Activated naive CD4-positive, alpha-beta T cell treated with anti-CD3 and anti-CD28 coated beads, Interleukin-2, amount 10 ng/mL, durations not matched to agents 7 days and 5 days (primary cell): ENCODE results near the gene CDCP1.
A peak's percentile ranks its signal among the peaks of the same experiment; 100 is the strongest.
"Not testable (repeated sequence)": the region's sequence is repeated elsewhere in the genome, so short reads cannot be mapped to it uniquely, and the experiment has no call there.

Source experiments
- CTCF ChIA-PET: fragments of 350-600 bp; sonication (Branson Sonifier 250); formaldehyde crosslinking; loops from one replicate; lab custom pipeline; 2021; ENCODE audit warnings: antibody characterized with exemption; lab: Charles Lee
- DNase-seq: peaks from one replicate; pipeline ENCODE4 v3.0.0-alpha.2; 2020
- H3K27ac Mint-ChIP-seq: one replicate; pipeline ENCODE4 v1.8.0; 2021; ENCODE audit warnings: mild to moderate bottlenecking, moderate library complexity, mixed read lengths
- H3K27me3 Mint-ChIP-seq: one replicate; pipeline ENCODE4 v1.8.0; 2021; ENCODE audit warnings: mild to moderate bottlenecking, mixed read lengths
- H3K36me3 Mint-ChIP-seq: one replicate; pipeline ENCODE4 v1.8.0; 2021; ENCODE audit warnings: mixed read lengths
- H3K4me1 Mint-ChIP-seq: one replicate; pipeline ENCODE4 v1.8.0; 2021; ENCODE audit warnings: mixed read lengths
- H3K4me3 Mint-ChIP-seq: one replicate; pipeline ENCODE4 v1.8.0; 2021; ENCODE audit warnings: mild to moderate bottlenecking, moderate library complexity, mixed read lengths
- H3K9me3 Mint-ChIP-seq: one replicate; pipeline ENCODE4 v1.8.0; 2021; ENCODE audit warnings: mixed read lengths

CDCP1 gene

DNA sequence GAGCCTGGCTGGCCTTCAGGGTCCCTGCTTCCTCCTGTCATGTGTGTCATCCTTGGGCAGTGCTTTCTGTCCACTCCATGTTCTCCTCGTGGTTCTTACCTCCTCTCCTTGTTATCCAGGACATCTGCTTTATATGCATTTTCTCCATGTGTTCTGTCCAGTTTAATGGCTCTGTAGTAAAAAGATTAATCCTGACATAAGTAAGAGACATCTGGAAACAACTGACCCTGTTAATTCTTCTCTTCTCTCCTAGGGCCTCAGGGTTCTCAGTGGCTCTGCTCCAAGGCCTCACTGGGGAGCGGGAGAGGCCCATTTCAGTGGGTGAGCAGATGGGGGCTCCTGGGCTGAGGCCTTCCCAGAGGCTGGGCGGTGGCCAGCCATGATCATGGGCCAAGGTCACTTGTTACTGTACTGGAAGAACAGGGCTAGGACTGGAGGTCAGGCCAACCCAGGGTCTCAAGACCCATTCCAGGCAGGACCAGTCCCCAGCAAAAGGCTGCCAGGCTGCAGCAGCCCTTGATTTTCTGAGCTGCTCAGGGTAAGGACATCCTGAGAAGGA is 20.2 kb upstream of the CDCP1 start:
- CTCF ChIA-PET = interaction anchor here (1.3 to 1.5 kb wide), 2 partner anchors 44 to 126 kb away, joined by 3 to 6 read pairs; no protein-coding TSS in a partner anchor
- DNase-seq = no peak
- peaks cover 52% of the 10 kb centered on the region for H3K27me3 Mint-ChIP-seq
- peak overlapping the region; percentile 90 for H3K27ac Mint-ChIP-seq
- H3K4me1 Mint-ChIP-seq = peaks cover 49% of the 10 kb centered on the region
- H3K4me3 Mint-ChIP-seq = no peak overlapping the region
- H3K36me3 Mint-ChIP-seq = peaks cover 2% of the 10 kb centered on the region
- peaks cover 7% of the 10 kb centered on the region for H3K9me3 Mint-ChIP-seq

DNA sequence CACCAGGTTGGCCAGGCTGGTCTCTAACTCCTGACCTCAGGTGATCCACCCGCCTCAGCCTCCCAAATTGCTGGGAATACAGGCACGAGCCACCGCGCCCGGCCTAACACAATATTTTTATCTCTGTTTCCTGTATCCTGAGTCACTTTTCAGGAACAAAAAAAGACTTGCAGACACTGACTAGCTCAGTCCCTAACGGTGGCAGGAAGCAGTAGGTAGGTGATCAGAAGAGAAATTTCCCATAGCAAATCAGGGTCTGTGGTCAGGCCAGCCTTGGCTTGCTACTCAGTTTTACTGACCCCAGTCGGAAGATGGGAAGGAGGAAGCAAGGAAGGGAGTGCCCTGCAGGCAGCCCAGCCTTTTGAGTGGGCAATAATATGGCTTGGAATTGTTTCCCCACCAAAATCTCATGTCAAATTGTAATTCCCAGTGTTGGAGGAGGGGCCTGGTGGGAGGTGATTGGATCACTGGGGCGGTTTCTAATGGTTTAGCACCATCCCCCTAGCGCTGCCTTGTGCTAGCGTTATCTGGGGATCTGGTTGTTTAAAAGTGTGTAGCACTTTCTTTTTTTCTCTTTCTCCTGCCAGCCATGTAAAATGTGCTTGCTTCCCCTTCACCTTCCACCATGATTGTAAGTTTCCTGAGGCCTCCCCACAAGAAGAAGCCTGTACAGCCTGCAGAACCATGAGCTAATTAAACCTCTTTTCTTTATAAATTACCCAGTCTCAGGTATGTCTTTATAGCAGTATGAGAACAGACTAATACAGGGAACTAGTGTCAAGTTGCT is 19.5 kb upstream of the CDCP1 start:
- Mint-ChIP-seq H3K27ac (no peak overlapping the region), H3K27me3 (peaks cover 51% of the 10 kb centered on the region), H3K9me3 (peaks cover 7% of the 10 kb centered on the region), H3K36me3 (peaks cover 2% of the 10 kb centered on the region), H3K4me3 (no peak overlapping the region), H3K4me1 (peaks cover 44% of the 10 kb centered on the region)
- no peak for DNase-seq
- CTCF ChIA-PET = interaction anchor here (1.5 kb wide), 1 partner anchor 128 kb away, joined by 4 read pairs; no protein-coding TSS in a partner anchor

DNA sequence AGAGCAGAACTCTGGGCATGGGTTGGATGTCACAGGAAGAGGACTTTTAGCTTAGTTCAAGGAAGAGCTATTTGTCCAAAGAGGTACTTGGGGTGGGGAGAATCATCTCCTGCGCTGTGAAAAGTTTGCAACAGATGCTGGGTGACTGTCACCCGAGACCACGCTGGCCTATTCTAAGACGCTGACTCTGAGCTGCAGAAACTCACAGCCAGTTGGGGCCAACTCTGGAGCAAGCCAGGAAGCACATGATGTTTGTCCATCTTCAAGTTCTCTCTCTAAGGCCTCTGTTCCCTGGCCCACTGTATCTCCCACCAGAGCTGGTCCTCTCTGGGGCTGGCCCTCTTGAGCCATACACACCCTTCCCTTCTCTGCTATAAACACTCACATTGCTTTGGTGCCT is 17.9 kb upstream of the CDCP1 start:
- H3K4me3 Mint-ChIP-seq = no peak overlapping the region
- no peak overlapping the region for H3K27ac Mint-ChIP-seq
- peaks cover 2% of the 10 kb centered on the region for H3K36me3 Mint-ChIP-seq
- peaks cover 29% of the 10 kb centered on the region for H3K4me1 Mint-ChIP-seq
- H3K27me3 Mint-ChIP-seq = peaks cover 37% of the 10 kb centered on the region
- DNase-seq = no peak
- CTCF ChIA-PET = interaction anchor here (1.2 to 1.5 kb wide), 2 partner anchors 123 to 126 kb away, joined by 3 to 4 read pairs; no protein-coding TSS in a partner anchor
- peaks cover 7% of the 10 kb centered on the region for H3K9me3 Mint-ChIP-seq

DNA sequence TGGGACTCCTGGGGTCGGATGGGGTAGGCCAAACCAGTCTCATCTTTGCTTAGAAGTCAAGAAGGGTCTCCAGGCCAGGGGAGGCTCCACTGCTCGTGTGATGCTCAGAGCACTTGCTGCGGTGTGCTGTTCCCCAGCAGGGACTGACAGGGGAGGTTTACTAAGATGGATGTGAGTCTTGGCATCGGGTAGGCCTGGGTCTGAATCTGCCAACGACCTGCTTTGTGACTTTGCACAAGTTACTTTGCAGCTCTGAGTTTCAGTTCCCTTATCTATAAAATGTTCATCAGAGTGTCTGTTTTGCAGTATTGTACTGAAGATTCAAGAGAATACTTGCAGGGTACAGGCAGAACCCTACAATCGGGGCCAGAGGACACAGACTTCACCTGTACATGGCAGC is 17.3 kb upstream of the CDCP1 start:
- Mint-ChIP-seq H3K27me3 (peaks cover 37% of the 10 kb centered on the region), H3K9me3 (peaks cover 7% of the 10 kb centered on the region), H3K36me3 (peaks cover 2% of the 10 kb centered on the region), H3K4me1 (peaks cover 28% of the 10 kb centered on the region), H3K27ac (no peak overlapping the region), H3K4me3 (no peak overlapping the region)
- DNase-seq = no peak
- CTCF ChIA-PET = interaction anchor here (1.2 kb wide), 1 partner anchor 122 kb away, joined by 3 read pairs; no protein-coding TSS in a partner anchor

DNA sequence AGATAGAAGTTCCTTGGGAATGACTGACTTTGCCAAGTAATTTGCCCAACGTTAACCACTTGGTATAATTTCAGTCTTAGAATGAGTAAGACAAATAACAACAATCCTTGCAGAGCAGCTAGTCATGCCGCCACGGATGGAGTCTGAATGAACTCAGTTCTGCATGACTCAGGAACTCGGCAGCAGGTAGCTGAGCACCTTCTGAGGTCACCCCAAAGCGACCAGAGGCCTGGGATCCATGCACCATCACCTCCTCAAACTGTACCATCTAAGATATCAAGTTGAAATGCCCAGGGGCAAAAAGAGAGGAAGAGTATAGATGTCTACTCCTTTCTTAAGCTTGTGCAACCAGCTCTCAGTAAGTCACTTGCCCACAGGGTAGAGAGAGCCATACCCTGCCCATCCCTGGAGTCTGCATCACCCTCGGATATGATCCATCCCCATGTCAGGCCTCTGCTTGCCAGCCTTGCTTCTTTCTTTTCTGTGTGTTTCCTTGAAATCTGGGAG is 8.5 kb upstream of the CDCP1 start:
- Mint-ChIP-seq H3K4me1 (no peaks in the 10 kb centered on the region), H3K27me3 (peaks cover 59% of the 10 kb centered on the region), H3K36me3 (peaks cover 6% of the 10 kb centered on the region), H3K27ac (no peak overlapping the region), H3K4me3 (no peak overlapping the region), H3K9me3 (peaks cover 15% of the 10 kb centered on the region)
- DNase-seq = no peak
- CTCF ChIA-PET = interaction anchor here (3.0 kb wide), 1 partner anchor 56 kb away, joined by 10 read pairs; no protein-coding TSS in a partner anchor

DNA sequence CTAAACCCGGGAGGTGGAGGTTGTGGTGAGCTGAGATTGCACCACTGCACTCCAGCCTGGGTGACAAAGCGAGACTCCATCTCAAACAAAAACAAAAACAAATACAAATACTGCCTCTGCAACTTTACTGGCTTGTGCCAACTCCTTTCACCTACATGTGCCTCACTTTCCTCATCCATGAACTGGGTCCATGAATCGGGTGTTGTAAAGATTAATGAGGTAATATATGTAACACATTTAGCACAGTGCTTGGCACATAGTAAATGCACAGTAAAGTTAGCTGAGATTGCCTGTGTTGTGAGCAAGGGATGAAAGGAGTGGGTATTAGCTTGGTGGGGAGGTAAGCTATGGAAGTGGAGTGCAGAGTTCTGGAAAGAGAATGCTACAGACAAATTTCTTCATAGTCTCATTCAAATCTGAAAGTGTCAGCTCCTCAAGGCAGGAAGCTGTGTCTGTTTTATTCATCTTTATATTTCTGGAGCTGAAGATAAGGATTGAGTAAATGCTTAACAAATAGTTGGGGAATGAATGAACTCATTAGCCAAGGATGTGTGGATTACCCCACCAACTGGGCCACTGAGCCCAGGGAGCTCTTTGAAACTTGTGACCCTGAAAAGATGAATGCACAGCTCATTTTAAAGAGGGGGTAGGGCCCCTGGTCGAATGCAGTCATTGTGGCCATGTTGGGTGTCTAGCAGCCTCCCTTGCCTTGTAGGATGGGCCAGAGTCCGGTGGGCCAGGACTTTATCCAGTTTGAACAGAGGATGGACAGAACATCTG is 7.7 kb upstream of the CDCP1 start:
- Mint-ChIP-seq H3K27ac (no peak overlapping the region), H3K27me3 (peaks cover 68% of the 10 kb centered on the region), H3K36me3 (peaks cover 6% of the 10 kb centered on the region), H3K4me1 (no peaks in the 10 kb centered on the region), H3K9me3 (peaks cover 15% of the 10 kb centered on the region), H3K4me3 (no peak overlapping the region)
- no peak for DNase-seq
- CTCF ChIA-PET = interaction anchor here (3.0 kb wide), 1 partner anchor 56 kb away, joined by 10 read pairs; no protein-coding TSS in a partner anchor

DNA sequence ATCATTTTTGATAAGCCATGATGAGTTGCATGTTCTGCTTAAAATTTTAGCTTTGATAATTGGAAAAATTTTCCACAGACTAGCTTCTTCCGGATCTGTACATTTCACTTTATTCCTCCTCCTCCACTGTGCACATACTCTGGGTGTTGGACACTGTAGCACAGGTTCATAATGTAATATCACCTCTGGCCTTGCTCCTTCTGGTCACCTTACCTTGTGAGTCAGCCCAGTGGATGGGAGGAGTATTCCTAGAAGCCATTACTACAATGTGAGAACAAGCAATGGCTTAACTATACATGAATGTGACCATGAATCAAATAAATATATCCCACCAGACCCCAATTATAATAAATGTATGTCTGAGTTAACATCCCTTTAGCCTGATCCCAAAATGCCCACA is 6.1 kb upstream of the CDCP1 start:
- CTCF ChIA-PET = no interaction called here
- Mint-ChIP-seq H3K27me3 (peaks cover 80% of the 10 kb centered on the region), H3K36me3 (peaks cover 8% of the 10 kb centered on the region), H3K4me3 (no peak overlapping the region), H3K9me3 (peaks cover 15% of the 10 kb centered on the region), H3K4me1 (no peaks in the 10 kb centered on the region), H3K27ac (no peak overlapping the region)
- no peak for DNase-seq

DNA sequence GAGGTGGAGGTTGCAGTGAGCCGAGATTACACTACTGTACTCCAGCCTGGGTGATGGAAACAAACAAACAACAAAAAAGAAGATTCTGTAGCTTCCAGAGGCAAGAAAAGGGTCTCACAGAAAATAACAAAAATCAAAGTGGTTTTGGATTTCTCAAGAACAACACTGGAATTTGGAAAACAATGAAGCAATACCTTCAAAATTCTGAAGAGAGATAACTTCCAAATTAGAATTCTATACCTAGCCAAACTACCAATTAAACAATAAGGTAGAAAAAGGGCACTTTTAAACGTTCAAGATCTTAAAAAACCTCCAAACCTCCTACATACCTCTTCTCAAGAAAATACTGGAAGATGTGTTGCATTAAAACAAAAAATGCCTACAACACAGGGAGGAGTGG is 4.9 kb upstream of the CDCP1 start:
- Mint-ChIP-seq H3K36me3 (peaks cover 10% of the 10 kb centered on the region), H3K4me1 (peaks cover 5% of the 10 kb centered on the region), H3K9me3 (peaks cover 15% of the 10 kb centered on the region), H3K27ac (no peak overlapping the region), H3K27me3 (peaks cover 90% of the 10 kb centered on the region), H3K4me3 (no peak overlapping the region)
- no peak for DNase-seq
- CTCF ChIA-PET = no interaction called here

DNA sequence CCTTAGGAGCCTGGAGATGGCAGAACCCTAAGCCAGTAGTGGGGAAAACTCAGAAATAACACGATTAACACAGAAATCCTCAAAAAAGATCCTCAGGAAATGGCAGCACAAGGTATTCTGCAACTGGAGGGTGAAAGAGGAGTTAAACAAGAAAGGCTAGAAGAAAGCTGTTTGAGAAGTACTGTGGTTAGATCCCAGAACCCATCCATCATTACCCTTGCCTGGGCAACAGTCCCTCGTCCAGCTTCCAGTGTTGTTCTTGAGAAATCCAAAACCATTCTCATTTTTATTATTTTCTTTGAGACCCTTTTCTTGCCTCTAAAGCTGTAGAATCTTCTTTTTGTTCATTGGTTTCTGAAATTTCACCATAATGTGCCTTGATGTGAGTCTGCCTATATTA is 2.7 kb upstream of the CDCP1 start:
- Mint-ChIP-seq H3K36me3 (peaks cover 16% of the 10 kb centered on the region), H3K27me3 (peaks cover 90% of the 10 kb centered on the region)
- CTCF ChIA-PET = no interaction called here

DNA sequence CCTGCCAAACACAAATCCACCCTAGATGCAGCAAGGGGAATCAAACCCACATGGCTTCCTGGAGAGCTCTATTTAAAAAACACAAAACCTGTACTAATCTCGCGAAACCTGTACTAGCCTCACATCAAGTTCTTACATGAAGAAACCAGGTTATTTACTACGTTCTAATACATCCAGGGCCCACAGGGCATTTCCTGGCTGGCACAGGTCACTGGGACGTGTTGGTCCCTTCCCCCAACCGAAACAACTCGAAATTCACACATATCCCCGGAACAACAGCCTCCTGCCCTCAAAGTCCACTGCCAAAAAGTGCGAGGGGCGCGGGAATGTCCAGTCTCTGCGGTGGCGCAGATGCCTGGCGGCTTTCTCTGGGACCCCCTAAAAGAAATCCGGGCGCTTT is 955 bp downstream of the CDCP1 start:
- Mint-ChIP-seq H3K4me1 (peaks cover 27% of the 10 kb centered on the region), H3K9me3 (peaks cover 5% of the 10 kb centered on the region), H3K27ac (no peak overlapping the region), H3K27me3 (peaks cover 94% of the 10 kb centered on the region), H3K36me3 (peaks cover 17% of the 10 kb centered on the region), H3K4me3 (peak overlapping the region; percentile 86)
- no peak for DNase-seq
- CTCF ChIA-PET = interaction anchor here (0.8 kb wide), 2 partner anchors 65 to 107 kb away, joined by 3 read pairs; no protein-coding TSS in a partner anchor

More for the DNA sequence above, 2.7 kb upstream of the CDCP1 start:
- Mint-ChIP-seq H3K4me3 (no peak overlapping the region), H3K27ac (no peak overlapping the region), H3K9me3 (peaks cover 15% of the 10 kb centered on the region), H3K4me1 (peaks cover 23% of the 10 kb centered on the region)
- DNase-seq = no peak

DNA sequence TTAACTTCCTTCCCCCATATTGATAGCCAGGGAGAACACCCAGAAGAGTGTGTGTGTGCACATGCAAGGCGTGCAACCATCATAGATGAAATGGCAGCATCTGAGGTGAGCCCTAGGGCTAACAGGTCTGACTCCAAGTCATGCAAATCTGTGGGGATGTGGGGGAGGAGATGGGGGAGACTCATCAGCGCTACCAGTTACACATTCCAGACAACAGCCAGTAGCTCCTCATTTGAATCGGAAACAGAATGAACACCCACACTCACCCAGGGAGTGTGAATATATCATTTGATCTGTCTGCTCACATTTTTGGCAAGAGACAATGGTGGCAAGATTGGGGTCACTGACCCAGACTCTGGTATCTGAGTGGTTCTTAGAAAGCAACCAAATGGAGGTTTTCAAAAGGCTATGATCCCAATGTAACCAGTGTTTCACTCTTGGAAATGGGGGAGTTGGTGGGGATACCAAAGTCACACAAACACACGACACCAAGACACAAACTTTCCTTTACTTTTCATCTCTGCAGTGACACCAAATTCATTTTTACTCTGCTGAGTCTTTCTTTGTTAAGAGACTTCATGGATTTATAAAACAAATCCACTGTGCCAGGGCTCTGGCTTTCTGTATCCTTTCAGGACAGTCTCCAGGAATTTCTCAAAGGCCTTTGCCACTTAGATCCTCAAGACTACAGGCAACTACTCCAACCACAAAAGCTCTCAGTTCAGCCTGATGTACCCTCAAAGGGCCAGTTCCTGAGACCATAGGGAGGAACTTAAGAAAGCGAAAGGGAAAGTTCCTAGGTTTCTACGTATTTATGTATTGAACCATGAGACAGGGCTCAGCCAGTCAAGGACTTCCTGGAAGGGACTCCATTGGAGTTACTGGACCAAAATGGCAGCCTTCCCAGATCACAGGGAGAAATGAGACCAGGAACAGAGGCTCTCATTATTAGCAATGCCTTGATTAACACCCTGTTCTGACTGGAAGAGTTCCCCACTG is 2.2 kb downstream of the CDCP1 start:
- Mint-ChIP-seq H3K4me1 (peaks cover 27% of the 10 kb centered on the region), H3K9me3 (no peaks in the 10 kb centered on the region), H3K27me3 (peaks cover 93% of the 10 kb centered on the region), H3K27ac (no peak overlapping the region), H3K36me3 (peaks cover 13% of the 10 kb centered on the region), H3K4me3 (peak overlapping the region; percentile 43)
- no peak for DNase-seq
- CTCF ChIA-PET = interaction anchor here (0.8 to 1.2 kb wide), 3 partner anchors 15 to 106 kb away, joined by 3 read pairs; no protein-coding TSS in a partner anchor

DNA sequence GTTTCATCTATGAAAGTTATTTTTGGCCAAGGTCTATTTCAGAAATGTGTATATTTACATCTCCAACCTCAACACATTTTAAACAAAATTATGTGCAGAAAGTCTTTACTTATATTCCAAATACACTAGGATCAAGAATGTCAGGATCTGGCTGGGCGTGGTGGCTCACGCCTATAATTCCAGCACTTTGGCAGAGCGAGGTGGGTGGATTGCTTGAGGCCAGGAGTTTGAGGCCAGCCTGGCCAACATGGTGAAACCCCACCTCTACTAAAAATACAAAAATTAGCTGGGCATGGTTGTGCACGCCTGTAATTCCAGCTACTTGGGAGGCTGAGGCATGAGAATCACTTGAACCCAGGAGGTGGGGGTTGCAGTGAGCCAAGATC is 5.4 kb downstream of the CDCP1 start:
- Mint-ChIP-seq H3K27me3 (peaks cover 78% of the 10 kb centered on the region), H3K4me1 (peaks cover 21% of the 10 kb centered on the region)
- H3K4me3 Mint-ChIP-seq, H3K27ac Mint-ChIP-seq, CTCF ChIA-PET, H3K36me3 Mint-ChIP-seq, H3K9me3 Mint-ChIP-seq, DNase-seq: not testable (repeated sequence)

DNA sequence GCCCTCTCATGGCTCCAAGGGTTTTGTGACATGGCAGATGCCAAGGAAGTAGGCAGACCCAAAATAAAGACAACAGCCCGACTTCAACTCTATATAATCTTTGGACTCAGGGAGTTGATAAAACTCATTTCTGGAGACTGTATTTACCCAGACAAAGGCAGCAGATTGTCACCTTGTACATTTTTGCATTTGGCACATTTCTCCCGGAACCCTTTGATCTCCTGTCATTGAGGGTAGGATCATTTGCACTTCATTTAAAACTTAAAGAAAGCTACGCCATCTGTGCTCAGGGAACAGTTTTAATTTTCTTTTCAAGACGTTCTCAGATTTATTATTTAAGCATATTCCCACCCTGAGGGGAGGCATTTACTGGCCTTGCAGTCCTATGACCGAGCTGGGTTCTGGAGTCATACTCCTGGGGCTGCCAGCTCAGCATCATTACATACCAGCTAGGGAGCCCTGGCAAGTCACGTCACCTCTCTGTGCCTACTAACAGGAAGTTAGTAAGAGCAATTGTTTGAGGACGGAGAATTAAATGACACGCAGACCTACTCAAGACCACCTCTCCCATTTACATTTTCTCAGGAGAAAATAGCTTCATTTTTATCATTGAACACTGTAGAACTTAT is 5.9 kb downstream of the CDCP1 start:
- H3K27ac Mint-ChIP-seq = no peak overlapping the region
- peaks cover 9% of the 10 kb centered on the region for H3K36me3 Mint-ChIP-seq
- peaks cover 73% of the 10 kb centered on the region for H3K27me3 Mint-ChIP-seq
- CTCF ChIA-PET = no interaction called here
- no peak for DNase-seq
- H3K4me1 Mint-ChIP-seq = peaks cover 17% of the 10 kb centered on the region
- H3K4me3 Mint-ChIP-seq = no peak overlapping the region
- no peaks in the 10 kb centered on the region for H3K9me3 Mint-ChIP-seq
